ENCODE results near the gene PDIA6. TPM values are rescaled to one million over a fixed set of nuclear protein-coding genes. Genes with fewer than 3 reads are reported as not detected.

Gene PDIA6
- total RNA-seq, 4 donors from 2014 or later, result 35.2 to 90.3 (median 66.3) TPM

DNA sequence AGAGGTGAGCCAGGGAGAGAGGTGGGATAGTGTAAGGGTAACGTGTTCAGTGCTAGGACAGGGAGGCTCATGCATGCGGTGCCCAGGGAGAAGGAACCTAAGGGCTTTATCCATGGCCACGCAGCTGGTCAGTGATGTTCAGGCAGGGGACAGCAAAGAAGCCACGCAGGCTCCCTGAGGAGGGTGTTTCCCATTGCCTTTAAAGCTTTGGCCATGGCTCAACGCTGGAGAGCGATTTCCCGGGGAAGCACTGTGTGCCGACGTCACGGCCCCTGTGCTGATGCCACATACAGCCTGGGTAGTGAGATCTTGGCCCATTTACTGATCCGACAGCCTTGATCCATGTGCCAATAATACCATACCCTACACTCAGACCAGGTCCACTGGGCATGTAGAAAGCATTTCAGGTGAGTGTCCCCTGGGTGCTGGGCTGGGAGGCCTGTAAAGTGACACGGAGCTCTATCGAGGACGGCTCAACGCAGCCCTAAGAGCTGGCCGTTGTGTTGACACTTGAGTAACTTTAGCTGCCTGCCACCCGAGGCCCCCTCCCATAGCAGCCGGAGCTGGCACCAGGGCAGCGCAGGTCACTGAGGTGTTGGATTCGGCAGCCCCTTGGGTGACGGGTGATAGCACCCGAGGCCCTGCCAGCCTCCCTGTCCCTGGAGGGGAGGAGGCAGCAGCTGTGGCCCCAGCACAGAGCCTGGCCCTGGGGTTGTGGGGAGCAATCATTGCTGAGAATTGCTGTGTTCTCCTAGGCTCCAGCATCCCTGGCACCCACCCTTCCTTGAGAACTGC lies 41.4 kb downstream of the PDIA6 start:
- 87% methylated on average over 3 to 22 of the region's 22 CpGs for WGBS, 2 donors (ENCODE audit: low coverage in 1 of 2)
- Histone ChIP-seq H3K36me3 (no peaks in the 10 kb centered on the region), H3K4me3 (no peak overlapping the region), H3K27me3 (no peaks in the 10 kb centered on the region), H3K4me1 (no peaks in the 10 kb centered on the region), H3K9me3 (no peaks in the 10 kb centered on the region), H3K27ac (no peak overlapping the region)
- TF ChIP-seq POLR2A (IDR thresholded peaks at IDR 0.05) (no peak), POLR2AphosphoS5 (IDR thresholded peaks at IDR 0.05) (no peak), CTCF (IDR thresholded peaks at IDR 0.05) (no peak), EP300 (IDR thresholded peaks at IDR 0.05; ENCODE audit: low read depth) (no peak)
- intact Hi-C loops (cut with DNase I; ENCODE audit: low total_unique reads) (no loop called here), in situ Hi-C loops (cut with MboI; ENCODE audit: low pct_ligation_motif_present in 1 of 4, low pct_unique_long_range_greater_than_20kb in 1 of 4, low sequenced_read_pairs in 3 of 4) (no loop called here)
- DNase-seq, result no peak

- no peak overlapping the region for H3K27ac ChIP-seq
- no peaks in the 10 kb centered on the region for H3K27me3 ChIP-seq
- in situ Hi-C loops (cut with MboI; ENCODE audit: low pct_ligation_motif_present in 1 of 4, low pct_unique_long_range_greater_than_20kb in 1 of 4, low sequenced_read_pairs in 3 of 4) (no loop called here), intact Hi-C loops (cut with DNase I; ENCODE audit: low total_unique reads) (no loop called here)
- no peak for DNase-seq
- no peaks in the 10 kb centered on the region for H3K9me3 ChIP-seq
- H3K36me3 ChIP-seq, result no peaks in the 10 kb centered on the region
- 76% methylated on average over 15 of the region's 16 CpGs; no CpG with 5 or more reads in 1 of the 2 donors for WGBS, 2 donors (ENCODE audit: low coverage in 1 of 2)
- TF ChIP-seq CTCF (IDR thresholded peaks at IDR 0.05), result no peak
- TF ChIP-seq POLR2AphosphoS5 (IDR thresholded peaks at IDR 0.05), result no peak
- TF ChIP-seq POLR2A (IDR thresholded peaks at IDR 0.05), result no peak
- TF ChIP-seq EP300 (IDR thresholded peaks at IDR 0.05; ENCODE audit: low read depth), result no peak
- H3K4me1 ChIP-seq, result peaks cover 0 to 5% (median 1%) of the 10 kb centered on the region in 4 donors
- H3K4me3 ChIP-seq, result no peak overlapping the region
Observed at GRCh38 chr2:10768063-10768507, 44.5 kb downstream of the PDIA6 start.

- H3K27ac ChIP-seq, result peak overlapping the region in 1 of 4 donors; percentile 64
- in situ Hi-C loops (cut with MboI; ENCODE audit: low pct_ligation_motif_present in 1 of 4, low pct_unique_long_range_greater_than_20kb in 1 of 4, low sequenced_read_pairs in 3 of 4) (no loop called here), intact Hi-C loops (cut with DNase I; ENCODE audit: low total_unique reads) (no loop called here)
- peaks cover 0 to 5% (median 1%) of the 10 kb centered on the region in 4 donors for H3K4me1 ChIP-seq
- H3K36me3 ChIP-seq, result no peaks in the 10 kb centered on the region
- no peak overlapping the region for H3K4me3 ChIP-seq
- TF ChIP-seq CTCF (IDR thresholded peaks at IDR 0.05), result no peak
- no peak for TF ChIP-seq POLR2A (IDR thresholded peaks at IDR 0.05)
- TF ChIP-seq EP300 (IDR thresholded peaks at IDR 0.05; ENCODE audit: low read depth), result no peak
- TF ChIP-seq POLR2AphosphoS5 (IDR thresholded peaks at IDR 0.05), result no peak
- no peaks in the 10 kb centered on the region for H3K9me3 ChIP-seq
- WGBS, 2 donors (ENCODE audit: low coverage in 1 of 2), result 87 to 91% methylated on average over 4 to 12 of the region's 12 CpGs
- no peaks in the 10 kb centered on the region for H3K27me3 ChIP-seq
- no peak for DNase-seq
Observed at GRCh38 chr2:10765914-10766313, 46.7 kb downstream of the PDIA6 start.

DNA sequence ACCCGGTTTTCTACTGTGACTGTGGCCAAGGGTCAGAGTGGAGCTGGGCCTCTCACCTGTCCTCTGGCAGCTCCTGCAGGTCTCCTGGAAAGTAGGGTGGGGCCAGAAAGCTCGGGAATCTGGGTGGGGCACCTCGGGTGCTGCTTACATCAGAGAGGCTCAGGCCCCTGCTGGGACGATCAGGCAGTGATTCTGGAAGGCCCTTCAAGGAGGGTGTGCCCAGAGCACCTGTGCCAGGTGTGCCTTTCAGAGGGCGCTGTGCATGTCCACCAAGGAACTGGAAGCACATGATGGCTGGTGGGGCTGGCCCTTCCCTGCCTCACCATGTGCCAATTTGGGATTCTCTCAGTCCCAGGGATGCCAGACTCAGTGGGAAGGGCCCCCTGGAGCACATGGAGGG lies 47.1 kb downstream of the PDIA6 start:
- in situ Hi-C loops (cut with MboI; ENCODE audit: low pct_ligation_motif_present in 1 of 4, low pct_unique_long_range_greater_than_20kb in 1 of 4, low sequenced_read_pairs in 3 of 4), result no loop called here
- peak; percentile 79 for DNase-seq
- Histone ChIP-seq H3K4me1 (peaks cover 0 to 5% (median 1%) of the 10 kb centered on the region in 4 donors), H3K4me3 (no peak overlapping the region), H3K27me3 (no peaks in the 10 kb centered on the region), H3K9me3 (no peaks in the 10 kb centered on the region), H3K36me3 (no peaks in the 10 kb centered on the region), H3K27ac (peak overlapping the region in 1 of 4 donors; percentile 64)
- WGBS, 2 donors (ENCODE audit: low coverage in 1 of 2), result 72% methylated on average over 5 of the region's 5 CpGs; no CpG with 5 or more reads in 1 of the 2 donors
- TF ChIP-seq EP300 (IDR thresholded peaks at IDR 0.05; ENCODE audit: low read depth) (no peak), CTCF (IDR thresholded peaks at IDR 0.05) (peak in 1 of 5 experiments; percentile 37), POLR2A (IDR thresholded peaks at IDR 0.05) (no peak), POLR2AphosphoS5 (IDR thresholded peaks at IDR 0.05) (no peak)
- intact Hi-C loops (cut with DNase I; ENCODE audit: low total_unique reads), result no loop called here
